HG03575 (cell line): ENCODE results near the gene MEIS1.

Experiments
- ATAC-seq: cut with Tn5 transposase; IDR thresholded peaks from one replicate; pipeline ENCODE4 v1.9.1; 2021; ENCODE audit not compliant: unreplicated experiment, insufficient number of reproducible peaks, low FRiP score; ENCODE audit errors: extremely low read depth

MEIS1 gene

GRCh38 chr2:66582987-66583880, 148.3 kb downstream of the MEIS1 start:
- ATAC-seq, result no peak

- ATAC-seq, result no peak
These were observed 149.0 kb downstream of the MEIS1 start for GRCh38 chr2:66583881-66584280.

- no peak for ATAC-seq
These were observed 150.7 kb downstream of the MEIS1 start for GRCh38 chr2:66585587-66585986.

- ATAC-seq, result no peak
These were observed 152.3 kb downstream of the MEIS1 start for GRCh38 chr2:66587216-66587615.

DNA sequence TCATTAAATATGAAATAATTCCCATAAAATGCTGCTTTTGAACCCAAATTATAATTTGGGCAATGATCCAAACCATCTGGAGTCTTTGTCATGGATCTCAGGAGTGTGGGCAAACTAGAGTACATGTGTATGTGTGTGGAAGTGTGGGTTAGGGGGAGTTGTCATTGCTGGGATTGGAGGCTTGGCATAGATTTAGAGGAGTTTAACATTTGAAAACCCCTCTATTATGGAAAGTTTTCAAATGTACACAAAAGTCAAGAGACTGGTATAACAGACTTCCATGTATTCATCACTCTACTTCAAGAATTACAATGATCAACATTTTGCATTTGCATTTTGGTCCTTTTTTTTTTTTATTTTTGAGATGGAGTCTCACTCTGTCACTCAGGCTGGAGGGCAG, 159.1 kb downstream of the MEIS1 start:
- ATAC-seq, result no peak

DNA sequence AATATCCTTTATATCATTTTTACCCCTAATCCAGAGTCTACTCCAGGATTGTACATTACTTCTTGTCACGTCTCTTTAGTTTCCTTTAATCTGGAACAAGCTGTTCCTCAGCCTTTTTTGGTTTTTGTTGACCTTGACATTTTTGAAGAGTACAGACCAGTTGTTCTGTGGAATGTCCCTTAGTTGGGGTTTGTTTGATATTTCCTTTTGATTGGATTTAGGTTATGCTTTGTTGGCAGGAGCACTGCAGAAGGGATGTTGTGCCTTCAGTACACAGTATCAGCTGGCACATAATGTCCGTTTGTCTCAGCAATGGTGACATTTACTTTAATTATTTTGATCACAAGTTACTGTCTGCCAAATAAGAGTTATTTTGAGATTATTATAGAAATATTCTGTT, 160.6 kb downstream of the MEIS1 start:
- ATAC-seq, result no peak

GRCh38 chr2:66596256-66596655, 161.3 kb downstream of the MEIS1 start:
- no peak for ATAC-seq

GRCh38 chr2:66601624-66602023, 166.7 kb downstream of the MEIS1 start:
- ATAC-seq, result no peak

DNA sequence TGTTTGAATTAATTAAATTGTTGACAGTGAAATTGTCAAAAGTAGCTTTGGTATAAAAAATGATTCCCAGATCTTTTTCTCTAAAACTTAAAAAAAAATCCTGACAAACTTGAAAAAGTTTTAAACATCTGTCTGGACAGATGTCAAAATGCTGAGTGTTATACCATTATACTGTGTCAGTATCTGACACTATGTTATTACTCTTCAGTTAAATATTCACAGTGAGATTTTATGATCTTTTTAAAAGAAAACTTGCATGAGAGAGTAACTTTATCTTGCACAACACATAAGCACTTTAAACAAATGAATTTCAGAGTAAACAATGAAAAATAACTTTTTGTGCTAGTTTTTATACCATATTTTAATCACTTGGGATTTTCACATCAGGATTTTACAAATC, 167.4 kb downstream of the MEIS1 start:
- ATAC-seq, result no peak

DNA sequence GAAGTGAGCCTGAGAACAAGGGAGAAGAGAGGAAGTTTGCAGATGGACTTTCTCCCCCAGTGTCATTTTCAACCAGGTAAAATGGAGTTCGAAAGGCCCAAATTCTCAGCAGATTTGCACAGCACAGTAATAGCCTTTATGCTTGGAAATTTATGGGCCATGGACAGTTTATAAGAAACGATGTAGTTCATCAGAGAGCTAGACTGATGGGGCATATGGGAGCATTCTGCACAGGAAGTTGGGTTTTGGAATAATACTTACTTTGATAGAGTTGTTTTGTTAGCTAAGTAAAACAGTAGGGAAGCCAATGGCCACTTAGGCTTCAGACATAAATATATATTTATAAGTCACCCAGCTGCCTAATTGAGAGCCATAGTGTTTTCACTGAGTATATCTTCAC, 169.4 kb downstream of the MEIS1 start:
- ATAC-seq, result no peak

DNA sequence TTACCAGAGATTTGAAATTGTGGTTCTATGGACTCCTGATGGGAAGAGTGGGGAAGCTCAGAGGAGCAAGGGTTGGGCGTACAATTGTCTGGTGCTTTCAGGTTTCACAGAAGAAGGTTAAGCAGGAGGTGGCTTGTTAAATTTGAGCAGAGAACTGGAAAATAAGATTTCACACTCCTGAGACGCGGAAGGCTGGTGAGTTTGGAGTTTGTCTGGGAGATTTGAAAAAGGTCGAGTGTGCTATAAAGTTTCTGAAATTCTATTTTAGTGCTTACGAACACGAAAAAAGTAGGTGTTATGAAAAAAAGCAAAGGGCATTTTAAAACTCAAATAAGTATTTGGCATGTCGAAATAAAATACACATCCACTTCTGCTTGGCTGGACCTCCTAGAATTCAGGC, 170.1 kb downstream of the MEIS1 start:
- ATAC-seq, result no peak

DNA sequence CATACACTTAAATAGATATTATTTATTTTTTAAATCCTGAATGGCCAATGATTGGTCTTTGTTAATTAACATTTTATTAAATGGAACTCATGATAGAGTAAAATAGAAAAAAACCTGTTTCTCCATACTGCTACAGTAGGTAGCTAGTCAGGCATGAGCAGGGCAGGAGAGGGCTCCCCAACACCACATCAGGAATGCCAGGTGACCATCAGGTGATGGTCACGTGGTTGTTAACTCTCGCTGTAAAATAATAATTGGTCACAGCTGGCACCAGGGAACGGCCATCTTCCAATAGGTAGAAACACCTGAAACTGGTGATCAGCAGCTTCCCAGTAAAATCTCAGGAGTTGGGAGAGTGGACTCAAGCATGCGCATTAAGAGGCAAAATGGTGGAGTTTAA, 172.2 kb downstream of the MEIS1 start:
- no peak for ATAC-seq
